Epithelial cell of proximal tubule (primary cell): ENCODE results near the gene CPNE4. TPM values are rescaled to one million over a fixed set of nuclear protein-coding genes. Genes with fewer than 3 reads are reported as not detected.

ENCODE experiments used
- DNase-seq: peaks from one replicate; pipeline ENCODE4 v3.0.0-alpha.2; 2011; ENCODE audit warnings: low read depth
- H3K4me3 ChIP-seq: 2 replicates; pipeline ENCODE4 v1.5.1; 2011; ENCODE audit warnings: low read depth, mild to moderate bottlenecking, low read length
- CTCF ChIP-seq: conservative IDR thresholded peaks from 2 replicates; pipeline ENCODE4 v1.5.1; 2012; ENCODE audit warnings: low read depth, mild to moderate bottlenecking, low read length
- total RNA-seq: library from RNA; depleted of rRNA; stranded (reverse); fragments of >200 nt; gene quantifications from 2 replicates; pipeline ENCODE4 v1.2.3, GENCODE V29; 2015

Gene CPNE4
- total RNA-seq, 1 donor from 2014 or later: 4.1 TPM

- no peak for DNase-seq
- TF ChIP-seq CTCF: no peak
- H3K4me3 ChIP-seq: no peak overlapping the region
Observed at GRCh38 chr3:131739211-131739610, 295.6 kb downstream of the CPNE4 start.

DNA sequence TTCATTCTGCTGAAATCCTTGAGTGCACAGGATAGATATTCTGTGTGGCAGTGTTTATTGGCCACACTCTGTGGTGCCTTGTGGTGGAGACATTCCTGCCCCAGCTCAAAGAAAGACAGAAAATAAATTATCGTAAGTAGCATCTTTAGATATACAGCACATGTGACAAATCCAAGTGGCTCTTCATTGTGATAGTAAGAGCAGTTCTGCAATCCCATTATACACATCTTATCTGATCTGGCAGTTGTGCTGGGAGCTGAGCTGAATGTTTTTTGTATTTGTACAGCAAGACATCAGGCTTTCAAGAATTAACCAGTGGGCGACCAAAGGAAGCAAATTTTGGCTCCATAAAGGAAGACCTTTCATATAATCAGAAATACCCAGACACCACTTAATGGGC, 296.7 kb downstream of the CPNE4 start:
- no peak for DNase-seq
- H3K4me3 ChIP-seq: no peak overlapping the region
- no peak for TF ChIP-seq CTCF

DNA sequence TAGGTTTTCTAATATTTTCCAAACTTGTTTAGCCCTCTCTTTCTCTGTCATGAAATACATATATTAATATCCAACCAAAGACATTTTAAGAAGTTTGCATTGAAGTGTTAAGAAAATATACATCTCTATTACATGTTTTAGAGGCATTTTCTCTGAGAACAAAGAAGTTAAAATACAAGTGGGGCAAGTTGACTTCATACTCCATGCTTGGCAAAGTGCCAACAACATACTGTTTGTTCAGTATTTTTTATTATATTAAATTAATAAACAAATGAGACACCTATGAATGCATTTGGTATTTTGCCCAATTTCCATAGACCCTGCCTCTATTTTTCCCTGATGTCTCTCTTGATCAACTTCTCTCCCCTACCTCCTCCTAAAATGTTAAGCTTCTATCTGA, 299.3 kb downstream of the CPNE4 start:
- no peak for TF ChIP-seq CTCF
- no peak for DNase-seq
- no peak overlapping the region for H3K4me3 ChIP-seq

DNA sequence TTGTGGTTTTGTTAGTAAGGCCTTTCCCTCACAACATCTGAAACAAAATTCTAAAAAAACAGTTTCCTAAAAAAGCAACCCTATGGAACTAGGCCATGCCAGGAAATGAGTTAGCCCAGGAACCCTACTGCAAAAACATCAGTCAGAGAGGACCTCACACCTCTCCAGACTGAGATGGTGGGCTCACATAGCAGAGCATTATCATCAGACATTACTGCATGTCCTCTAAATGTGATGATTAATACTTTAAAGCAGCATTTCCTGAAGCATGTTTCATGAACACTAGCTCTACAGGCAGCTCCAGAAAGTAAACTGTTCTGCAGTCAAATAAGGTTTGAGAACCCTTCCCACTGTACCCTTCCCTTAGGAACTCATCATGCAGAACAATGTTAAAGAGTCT, 299.7 kb downstream of the CPNE4 start:
- no peak for TF ChIP-seq CTCF
- DNase-seq: no peak
- no peak overlapping the region for H3K4me3 ChIP-seq

DNA sequence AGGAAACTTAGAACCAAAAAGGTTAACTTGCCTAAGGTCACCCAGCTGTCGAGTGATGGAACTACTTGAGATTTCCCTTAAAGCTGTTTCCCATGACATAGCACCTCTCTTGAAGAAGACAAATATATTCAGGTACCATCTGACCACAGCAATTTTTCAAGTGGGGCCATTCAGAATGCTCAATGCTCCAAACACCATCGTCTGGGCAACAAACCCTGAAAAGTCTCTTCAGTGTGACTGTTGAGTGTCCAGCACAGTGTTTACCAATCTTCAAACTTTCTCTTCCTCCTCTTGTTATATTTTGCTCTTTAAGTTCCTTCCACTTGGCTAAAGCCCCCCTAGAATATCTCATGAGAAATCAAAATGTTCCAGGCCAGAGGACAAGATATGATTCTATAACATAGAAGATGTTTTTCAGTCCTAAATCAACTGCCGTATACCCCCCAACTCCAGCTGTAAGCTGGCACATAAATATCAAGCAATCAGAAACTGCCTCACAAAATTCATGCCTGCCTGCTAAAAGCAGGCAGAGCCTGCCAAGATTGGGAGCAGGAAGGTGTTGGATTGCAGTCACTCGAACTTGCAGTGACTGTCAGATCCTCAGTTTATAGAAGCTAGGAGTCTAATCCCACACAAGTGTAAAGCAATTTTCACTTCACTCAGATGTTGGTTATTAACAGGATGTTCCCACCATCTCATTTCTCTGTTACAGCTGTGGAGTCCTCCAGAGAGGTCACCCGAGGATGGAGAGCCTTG, 301.6 kb downstream of the CPNE4 start:
- H3K4me3 ChIP-seq: no peak overlapping the region
- TF ChIP-seq CTCF: no peak
- DNase-seq: no peak

DNA sequence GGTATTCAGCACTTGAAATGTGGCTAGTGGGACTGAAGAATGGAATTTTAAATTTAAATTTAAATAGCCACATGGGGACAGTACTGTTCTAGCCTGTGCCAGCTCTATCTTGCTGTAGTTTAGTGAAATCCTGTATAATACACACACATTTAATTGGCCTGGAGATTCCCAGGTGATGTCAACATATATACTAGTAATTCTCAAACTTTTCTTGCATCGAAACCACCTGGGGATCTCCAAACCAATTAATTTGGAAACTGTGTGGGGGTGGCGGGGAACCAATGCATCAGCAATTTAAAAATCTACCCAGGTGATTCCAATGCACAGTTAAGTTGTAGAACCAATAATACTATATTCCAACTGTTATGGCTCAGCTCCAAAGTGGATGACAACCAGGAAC, 303.1 kb downstream of the CPNE4 start:
- no peak for TF ChIP-seq CTCF
- no peak for DNase-seq
- no peak overlapping the region for H3K4me3 ChIP-seq

DNA sequence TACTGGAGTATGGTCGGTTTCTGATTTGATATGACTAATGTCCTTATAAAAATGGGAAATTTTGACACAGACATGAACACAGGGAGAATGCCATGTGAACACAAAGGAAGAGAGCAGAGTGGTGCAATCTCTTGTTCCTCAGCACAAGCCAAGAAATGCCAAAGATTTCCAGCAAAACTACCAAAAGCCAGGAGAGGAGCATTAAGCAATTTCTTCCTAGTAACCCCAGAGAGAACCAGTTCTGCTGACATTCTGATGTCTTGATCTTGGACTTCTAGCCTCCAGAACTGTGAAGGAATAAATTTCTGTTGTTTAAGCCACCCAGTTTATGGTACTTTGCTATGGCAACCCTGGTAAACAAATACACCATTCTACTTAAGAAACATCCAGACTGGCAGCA, 304.2 kb downstream of the CPNE4 start:
- H3K4me3 ChIP-seq: no peak overlapping the region
- DNase-seq: no peak
- TF ChIP-seq CTCF: no peak
